T-helper 2 cell treated with Interferon-gamma antibody and Interleukin-4, amounts not matched to agents 100 ng/mL and 5 ng/mL, for 36 hours (primary cell): ENCODE results near the gene TTC31. TPM values are rescaled to one million over a fixed set of nuclear protein-coding genes. Genes with fewer than 3 reads are reported as not detected.
"Not testable (repeated sequence)": the region's sequence is repeated elsewhere in the genome, so short reads cannot be mapped to it uniquely, and the experiment has no call there.

Source experiments
- intact Hi-C: fragments of 100-400 bp; cut with micrococcal nuclease; formaldehyde crosslinking; loops from one replicate; pipeline ENCODE4 v1.15.1; 2023
- total RNA-seq: library from RNA; stranded (reverse); gene quantifications from 2 replicates; pipeline ENCODE4 v1.2.3, GENCODE V29; 2022

Gene TTC31
- total RNA-seq = 43.4 and 43.9 TPM in 2 replicates

DNA sequence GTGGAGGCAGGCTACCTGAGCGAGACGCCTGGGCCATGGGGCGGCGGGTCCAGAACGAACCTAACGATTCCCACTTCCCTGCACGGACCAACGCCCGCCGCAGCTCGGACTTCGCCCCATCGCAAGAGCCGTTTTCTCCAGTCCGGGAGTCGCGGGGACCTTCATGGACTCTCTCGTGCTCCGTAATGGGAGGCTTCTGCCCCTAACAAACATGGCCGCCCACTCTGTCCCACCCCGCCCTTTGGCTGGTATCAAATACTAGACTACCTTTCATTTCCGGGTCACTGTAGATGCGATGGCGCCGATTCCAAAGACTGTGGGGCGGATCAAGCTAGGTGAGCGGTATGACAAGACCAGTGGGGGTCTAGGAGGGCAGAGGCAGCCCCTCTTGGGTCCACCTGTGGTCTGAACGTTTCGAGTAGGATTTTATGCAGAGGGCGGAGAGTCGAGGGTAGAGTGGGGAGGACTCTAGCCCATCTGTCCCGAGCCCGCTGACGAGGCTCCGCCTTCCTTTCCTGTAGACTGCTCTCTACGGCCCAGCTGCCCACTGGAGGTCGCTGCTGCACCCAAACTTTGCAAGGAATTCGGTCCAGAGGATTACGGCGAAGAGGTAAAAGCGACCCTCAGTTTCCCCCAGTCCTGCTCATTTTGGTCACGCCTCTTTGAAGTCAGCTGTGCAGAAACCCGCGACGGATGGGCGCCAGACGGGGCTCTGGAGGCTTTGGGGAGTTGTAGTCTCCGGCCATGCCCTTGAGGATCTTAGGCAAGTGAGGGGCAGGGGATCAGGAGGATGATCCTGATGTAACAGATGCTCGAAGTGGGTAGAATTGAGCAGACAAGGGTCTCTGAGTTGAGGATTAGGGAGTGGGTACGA, at the start of gene TTC31, which contains the start of gene CCDC142:
Gene TTC31 (plus strand): TSS at position 281 of the 874 bp plus-strand sequence. CDS start 15 bp downstream, at position 296.
Gene CCDC142 (minus strand): TSS at position 198 of the 874 bp plus-strand sequence. CDS start 161 bp downstream, at position 37.
- intact Hi-C loops = loop anchor here (1.0 to 2.0 kb wide), 8 partner anchors 11 to 104 kb away; partner anchors contain the start of genes AUP1, C2orf81, DOK1 and HTRA2

DNA sequence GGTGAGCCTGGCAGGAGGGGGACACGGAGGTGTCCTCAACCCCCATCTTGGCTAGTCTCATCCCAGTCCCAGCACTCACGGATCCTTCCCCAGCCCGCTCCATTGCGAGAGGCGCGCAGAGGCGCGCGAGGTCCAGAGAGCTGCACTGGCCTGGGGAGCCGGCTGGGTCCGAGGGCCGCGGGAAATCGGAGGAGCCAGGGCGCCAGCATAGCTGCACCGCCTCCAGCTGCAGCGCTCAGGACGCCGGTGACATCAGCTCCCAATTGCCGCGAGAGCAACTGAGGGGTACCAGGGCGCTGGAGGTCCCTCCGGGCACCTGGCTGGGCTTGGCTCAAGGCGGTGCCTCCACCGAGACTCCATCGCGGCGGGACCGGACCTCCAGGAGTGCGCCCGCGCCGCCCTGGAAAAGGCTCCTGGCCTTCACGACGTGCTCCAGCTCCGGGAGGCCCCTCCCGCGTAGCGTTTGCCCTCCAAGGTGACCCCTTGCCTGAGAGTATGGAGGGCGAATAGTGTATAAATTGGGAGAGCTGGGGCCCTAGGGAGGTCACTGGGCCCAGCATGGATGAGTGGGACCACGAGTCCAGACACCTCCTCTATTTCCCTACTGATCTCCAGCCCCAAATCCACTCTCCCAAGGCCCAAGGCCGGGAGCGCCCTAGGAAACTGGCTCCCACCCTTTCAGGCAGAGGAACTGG, 46.6 kb upstream of the TTC31 start:
- intact Hi-C loops = no loop called here

DNA sequence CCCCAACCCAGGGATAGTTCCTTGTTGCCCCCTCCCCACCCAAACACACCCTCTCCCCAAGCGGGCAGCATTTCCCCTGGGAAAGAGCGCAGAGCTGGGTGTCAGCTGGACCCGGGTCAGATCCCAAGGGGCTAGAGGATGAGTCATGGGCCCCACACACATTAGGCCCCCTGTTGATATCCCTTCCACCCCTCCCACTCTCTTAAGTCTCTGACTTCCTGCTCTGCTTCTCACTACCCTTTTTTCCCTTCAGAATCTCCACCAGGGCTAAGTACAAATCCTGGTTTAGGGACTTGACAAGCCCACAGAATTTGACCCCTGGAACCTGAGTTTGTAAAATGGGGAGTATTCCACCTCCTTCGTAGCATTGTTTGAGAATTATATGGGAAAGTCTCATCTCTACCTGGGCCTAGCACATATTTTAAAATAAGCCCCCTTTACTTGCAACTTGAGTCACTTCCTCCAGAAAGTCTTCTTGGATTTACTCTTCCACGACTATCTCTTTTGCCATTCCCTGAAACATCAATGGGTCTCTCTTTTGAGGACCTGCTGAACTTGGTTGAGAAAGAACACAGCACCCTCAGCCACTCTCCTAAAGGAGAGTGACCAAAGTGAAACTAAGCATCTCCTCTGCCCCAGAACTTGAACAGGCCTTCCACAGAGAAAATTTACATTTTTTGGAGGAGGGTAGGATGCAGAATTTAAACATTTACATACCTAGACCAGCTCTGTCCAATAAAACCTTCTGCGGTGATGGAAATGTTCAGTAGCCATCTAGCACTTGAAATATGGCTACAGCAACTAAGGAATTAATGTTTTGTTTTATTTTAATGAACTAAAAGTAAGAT, 45.8 kb upstream of the TTC31 start:
- intact Hi-C loops = no loop called here

DNA sequence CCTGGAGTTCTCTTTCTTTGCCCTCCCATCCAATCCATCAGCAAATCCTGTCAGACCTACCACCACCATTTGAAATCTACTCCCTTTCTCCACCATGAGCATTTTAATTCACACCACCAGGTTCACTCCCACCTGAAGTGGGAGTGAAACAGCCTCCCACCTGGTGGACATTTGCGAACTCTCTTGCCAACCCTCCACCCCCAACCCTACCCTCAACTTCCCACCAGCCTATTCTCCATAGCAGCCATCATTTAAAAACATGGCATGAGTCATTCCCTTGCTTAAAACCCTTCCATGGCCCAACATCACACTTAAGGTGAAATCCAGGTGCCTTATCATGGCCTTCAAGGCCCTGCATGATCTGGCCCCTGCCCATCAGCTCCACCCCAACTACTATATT, 44.6 kb upstream of the TTC31 start:
- intact Hi-C loops = no loop called here

DNA sequence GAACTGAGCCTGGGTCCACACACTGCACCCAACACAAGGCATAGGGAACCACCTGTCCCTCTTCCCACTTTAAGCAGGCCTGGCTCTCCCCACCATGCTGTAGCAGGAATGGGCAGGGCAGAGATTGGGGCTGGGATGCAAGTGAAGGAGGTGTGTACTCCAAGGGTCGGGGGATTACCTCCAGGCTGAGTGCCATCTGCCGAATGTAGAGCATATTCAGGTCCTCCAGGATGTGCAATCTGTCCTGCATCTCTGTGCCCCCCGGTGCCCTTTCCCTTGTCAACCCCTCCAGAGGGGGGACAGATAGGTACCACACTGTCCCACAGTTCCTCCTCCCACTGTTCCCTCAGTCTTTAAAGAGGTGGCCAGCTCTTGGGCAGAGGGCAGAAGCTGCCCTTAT, 43.5 kb upstream of the TTC31 start:
- intact Hi-C loops = no loop called here

DNA sequence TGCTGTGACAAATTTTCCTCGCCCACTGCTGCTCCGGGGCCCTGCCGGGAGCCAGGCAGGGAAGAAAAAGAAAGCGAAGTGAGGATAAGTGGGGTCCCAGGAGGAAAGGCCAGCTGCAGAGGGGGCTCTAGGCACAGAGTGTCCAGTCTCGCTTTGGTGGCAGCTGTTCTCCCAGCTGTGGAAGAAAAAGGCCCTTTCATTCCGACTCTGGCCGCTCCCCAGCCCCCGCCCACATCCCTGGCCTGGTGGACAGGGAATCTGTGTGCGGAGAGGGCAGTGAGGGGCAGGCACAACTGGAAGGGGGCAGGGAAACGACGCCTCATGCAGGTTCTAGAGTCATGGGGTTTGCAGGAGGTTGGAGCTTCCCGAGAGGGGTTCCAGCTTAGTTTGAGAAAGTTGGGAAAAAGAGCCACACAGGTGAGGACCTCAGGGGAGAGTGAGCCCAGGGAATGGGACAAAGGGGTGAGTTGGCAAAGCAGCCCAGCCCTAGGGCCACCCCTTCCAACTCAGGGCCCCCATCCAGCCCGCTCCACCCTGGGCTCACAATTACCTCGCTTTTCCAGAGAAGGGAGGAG, 43.0 kb upstream of the TTC31 start:
- intact Hi-C loops = no loop called here

DNA sequence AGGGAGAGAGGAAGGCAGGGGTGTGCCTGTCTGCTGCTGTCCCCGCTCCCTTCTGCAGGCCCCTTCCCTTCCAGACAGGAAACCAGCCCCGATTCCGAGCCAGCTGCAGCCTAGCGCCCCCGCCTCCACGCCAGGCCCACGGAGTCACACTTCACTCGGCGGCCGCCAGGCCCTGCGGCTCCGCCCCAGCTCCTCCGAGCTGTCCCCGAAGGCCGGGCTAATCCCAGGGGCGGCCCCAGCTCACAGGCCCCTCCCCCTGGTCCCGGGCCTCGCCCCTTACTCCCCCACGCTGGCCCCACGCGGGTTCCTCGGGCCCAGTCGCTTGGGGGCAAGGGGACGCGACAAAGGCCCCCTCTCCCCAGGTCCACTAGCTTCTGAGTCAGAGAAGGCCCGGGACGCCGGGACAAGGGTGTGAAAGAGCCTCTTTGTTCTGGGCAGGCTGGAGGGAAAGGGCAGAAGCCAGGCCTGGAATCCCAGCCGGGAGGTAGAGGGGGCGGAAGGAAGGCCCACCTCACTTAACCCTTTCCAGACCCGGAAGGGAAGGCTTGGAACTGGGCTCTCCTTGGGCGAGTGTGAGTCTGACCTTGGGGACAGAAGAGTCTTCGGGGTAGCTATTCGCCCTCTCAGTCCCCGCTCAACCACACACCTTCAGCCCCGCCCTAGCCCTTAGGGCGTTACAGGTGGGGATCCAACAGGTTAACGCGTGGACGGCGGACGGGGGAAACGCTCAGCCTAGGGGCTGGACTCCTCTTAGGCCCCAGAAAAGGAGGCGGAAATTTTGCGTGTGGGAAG, 42.3 kb upstream of the TTC31 start:
- intact Hi-C loops = no loop called here

DNA sequence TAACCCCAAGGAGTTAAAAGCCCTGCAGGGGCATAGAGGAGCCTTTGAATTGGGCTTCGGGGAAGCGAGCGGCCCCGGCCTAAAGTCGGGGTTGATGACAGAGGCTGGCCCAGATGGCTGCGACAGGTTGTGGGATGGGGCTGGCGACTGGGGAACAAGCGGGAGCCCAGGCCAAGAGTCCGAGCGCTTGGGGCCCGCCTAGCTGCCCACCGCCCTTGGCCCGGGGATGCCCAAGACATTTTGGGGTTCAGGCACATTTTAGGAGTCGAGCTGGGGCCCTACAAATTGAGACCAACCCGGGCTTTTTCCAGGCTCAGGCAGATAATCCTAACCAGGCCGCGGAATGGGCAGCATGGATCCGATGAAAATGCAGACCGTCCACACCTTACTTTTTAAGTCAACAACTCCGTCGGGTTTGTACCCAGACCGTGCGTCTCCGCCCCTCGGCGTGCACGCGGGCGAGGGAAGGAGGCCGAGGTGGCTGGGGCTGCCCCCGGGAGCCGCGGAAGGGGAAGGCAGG, 41.7 kb upstream of the TTC31 start:
- intact Hi-C loops = no loop called here

DNA sequence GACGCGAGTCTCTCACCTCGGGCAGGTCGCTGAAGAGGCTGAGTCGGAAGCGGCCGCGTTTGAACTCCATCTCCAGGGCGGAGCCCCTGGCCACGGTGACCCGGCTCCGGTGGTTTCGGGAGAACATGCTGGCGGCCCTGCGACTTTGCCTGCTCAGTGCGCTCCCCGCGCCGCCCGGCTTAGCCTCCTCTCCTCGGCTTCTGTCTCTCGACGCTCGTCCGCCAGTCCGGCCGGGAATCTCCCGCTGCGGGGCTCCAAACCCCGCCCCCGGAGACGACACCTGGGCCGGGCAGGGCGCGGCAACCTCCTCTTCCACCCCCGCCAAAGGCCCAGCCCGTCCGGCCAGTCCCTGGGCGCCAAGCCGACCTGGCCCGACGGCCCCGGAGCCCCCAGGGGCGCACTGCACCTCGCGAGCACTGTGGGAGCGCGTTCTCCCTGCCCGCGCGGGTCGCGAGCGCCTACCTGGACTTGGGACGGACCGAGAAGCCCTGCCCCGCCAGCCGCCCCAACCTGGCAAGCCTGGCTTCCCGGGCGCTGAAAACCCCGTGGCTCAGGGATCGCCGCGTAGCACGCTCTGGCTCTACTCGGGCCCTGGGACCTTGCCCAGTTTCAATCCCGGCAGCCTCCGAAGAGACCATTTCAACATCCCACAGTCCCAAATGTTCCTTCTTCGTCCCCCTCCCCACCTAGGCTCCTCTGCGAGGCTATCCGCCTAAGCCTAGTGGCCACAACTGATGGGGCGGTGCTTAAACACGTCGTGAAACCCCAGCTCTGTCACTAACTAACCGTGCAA, 41.0 kb upstream of the TTC31 start, which contains the start of gene RTKN:
Gene RTKN (minus strand): TSS at position 248 of the 793 bp plus-strand sequence. CDS start 121 bp downstream, at position 127.
- intact Hi-C loops = no loop called here

DNA sequence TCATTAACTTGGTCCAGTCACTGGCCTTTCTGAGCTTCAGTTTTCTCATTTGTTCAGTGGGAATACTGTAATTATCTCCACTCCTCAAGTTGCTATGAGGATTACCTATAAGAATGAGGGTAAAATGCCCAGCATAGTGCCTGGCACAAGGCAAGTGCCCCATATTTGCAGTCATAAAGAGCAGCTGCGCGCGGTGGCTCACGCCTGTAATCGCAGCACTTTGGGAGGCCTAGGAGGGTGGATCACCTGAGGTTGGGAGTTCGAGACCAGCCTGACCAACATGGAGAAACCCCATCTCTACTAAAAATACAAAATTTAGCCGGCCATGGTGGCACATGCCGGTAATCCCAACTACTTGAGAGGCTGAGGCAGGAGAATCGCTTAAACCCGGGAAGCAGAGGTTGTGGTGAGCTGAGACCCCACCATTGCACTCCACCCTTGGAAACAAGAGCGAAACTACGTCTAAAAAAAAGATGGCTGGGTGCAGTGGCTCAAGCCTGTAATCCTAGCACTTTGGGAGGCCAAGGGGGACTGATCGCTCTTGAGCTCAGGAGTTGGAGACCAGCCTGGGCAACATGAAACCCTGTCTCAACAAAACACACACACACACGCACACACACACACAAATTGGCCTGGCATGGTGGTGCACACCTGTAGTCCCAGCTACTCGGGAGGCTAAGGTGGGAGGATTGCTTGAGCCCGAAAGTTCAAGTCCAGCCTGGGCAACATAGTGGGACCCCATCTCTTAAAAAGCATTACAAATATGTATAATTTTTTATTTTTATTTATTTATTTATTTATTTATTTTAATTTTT, 40.2 kb upstream of the TTC31 start:
- intact Hi-C loops = not testable (repeated sequence)

DNA sequence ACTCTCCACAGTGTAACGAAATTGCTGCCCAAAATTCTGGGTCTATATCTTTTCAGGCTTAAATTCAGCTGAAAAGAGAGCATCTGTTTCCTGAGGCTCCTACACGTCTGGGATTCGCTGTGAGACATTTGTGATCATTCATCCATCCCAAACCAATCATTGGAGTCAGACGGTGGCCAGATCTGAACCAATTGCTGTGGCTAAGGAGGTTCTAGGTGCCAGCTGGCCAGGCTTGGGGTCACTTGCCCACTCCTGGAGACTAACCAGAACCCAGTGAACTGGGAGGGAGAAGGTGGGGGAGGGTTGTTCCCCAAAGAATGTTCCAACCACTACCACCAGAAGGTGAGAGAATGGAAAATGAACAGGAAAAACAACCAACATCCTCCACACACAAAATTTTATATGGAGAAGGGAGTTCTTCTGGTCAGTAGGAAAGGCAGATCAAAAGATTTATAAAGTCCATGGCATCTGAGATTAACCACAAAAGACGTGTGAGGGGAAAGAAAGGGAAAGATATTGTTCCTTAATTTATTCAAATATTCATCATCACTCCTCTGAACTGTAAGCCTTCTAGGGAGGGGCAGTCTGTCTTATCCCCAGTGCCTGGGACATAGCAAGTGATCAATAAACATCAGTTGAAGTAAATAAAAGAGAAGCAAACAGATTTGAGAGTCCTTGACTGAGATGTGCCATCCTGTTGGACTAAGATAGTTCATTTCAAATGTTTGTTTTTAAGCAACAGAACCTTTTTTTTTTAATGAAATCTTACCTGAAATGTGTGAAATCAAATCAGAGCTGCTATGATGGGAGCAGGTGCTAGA, 38.2 kb upstream of the TTC31 start:
- intact Hi-C loops = no loop called here

DNA sequence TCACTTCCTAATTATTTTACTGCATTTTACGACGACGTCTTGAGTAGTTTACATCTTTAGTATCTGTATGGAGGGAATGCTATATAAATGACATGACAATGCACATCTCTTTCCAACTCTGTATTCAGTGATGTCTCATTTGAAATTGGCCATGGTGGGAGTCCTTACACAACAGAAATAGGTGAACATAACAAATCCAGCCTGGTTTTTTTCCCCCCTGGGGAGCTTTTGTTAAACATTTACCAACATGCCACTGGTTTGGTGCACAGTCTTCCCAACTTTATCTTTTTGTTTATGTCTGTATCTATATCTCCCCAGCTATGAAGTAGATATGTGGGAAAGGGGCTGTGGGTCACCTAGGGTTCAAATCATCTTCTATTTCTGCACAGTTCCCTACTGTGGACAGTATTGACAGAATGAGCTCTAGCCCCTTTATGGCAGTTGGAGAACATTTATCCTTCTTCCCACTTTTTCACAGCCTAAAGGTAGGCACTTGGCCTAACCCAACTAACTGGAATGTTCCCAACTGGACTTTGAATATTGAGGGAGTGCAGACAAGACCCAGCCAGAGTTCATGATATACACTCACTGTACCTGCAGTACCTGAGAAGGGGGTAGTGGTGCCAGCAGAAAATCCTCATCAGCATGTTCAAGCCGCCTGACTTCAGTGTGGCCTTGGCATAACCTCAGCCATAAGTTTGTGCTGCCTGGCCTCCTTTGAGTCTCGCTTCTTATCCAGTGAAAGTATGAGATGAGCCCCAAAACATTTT, 35.5 kb upstream of the TTC31 start:
- intact Hi-C loops = no loop called here

DNA sequence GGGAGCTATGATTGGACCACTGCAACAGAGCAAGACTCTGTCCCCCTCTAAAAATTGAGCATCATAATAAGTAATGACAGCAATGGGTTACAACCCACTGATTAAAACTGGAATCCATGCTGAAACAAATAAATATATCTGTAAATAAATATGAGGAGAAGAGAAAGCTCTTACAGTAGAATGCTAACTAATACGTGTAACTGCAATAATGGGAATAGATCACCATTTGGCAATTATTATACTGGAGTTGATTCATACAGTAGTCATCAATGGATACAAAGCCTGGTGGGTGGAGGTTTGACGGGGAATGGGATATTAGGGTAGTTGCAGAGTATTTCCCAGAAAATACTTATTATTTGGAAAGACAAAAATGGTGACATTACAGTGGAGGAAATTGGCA, 34.1 kb upstream of the TTC31 start:
- intact Hi-C loops = no loop called here

DNA sequence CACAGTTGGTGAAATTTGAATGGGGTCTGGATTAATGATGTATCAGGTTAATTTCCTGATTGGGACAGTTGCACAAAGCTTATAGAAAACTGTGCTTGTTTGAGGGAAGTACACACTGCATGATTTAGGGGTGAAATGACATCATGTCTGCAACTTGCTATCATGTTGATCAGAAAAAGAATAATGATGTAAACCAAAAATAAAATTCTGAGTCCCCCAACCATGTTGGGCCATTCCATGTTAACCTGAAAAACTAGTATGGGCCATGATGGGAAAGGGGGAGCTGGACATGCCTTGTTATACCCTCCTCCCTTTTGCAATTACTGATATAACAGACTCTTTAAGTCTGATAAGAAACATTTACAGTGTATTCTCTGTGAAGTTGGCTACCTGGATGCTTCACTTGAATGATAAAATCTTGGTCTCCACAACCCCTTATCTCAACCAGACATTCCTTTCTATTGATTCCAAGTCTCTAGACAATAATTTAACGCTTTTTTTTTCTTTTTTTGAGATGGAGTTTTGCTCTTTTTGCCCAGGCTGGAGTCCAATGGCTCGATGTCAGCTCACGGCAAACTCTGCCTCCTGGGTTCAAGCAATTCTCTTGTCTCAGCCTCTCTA, 32.2 kb upstream of the TTC31 start:
- intact Hi-C loops = loop anchor here (10.0 kb wide), 1 partner anchor 1376 kb away; the partner anchor contains the start of gene SFXN5

DNA sequence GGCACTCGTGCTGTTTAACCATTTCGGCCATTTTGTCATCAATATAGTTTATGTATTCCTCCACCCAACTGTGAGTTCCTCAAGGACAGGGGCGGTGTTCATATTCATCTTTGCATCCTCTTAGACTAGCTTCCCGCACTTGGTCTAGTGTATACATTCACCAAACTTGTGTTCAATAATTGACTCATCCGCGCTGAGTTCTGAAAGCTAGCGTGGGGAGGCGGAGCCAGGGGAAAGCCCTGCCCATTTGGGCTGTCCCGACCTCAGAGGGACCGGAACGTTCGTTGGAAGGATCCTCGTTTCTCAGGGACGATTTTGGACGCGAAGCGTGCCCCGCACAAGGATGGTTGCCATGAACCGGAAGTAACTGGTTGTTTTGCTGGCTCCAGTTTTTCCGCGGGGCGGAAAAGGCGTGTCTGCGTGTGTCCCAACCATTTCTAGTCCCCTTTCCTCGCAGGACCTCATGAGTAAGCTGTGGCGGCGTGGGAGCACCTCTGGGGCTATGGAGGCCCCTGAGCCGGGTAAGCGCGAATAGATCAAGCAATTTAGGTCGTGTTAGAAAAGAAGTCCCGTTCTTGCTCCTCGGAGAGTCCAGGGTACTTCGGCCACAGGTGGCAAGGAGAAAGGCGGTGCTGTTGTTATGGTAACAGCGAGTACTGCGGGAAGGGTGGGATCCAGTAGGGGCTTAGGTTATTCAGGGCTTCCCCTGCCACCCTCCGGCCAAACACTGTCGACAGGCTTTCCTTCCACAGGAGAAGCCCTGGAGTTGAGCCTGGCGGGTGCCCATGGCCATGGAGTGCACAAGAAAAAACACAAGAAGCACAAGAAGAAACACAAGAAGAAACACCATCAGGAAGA, 28.0 kb upstream of the TTC31 start, which contains the start of gene INO80B:
Gene INO80B (plus strand): TSS at position 434 of the 858 bp plus-strand sequence. CDS start 30 bp downstream, at position 464.
- intact Hi-C loops = loop anchor here (1.0 to 10.0 kb wide), 11 partner anchors 10 to 1380 kb away; partner anchors contain the start of genes C2orf81, CCT7, MOB1A and MOGS
